H1 (cell line): ENCODE results near the gene SEMA3F. TPM values are rescaled to one million over a fixed set of nuclear protein-coding genes. Genes with fewer than 3 reads are reported as not detected.

Experiments used
- CHD7 ChIP-seq: fragments of 300-600 bp; sonication (generic); IDR thresholded peaks from 2 replicates; pipeline ENCODE4 v1.7.1; 2012; ENCODE audit warnings: low read length, moderate library complexity, mild to moderate bottlenecking, inconsistent platforms; ENCODE audit not compliant: insufficient replicate concordance
- CREB1 ChIP-seq: IDR thresholded peaks from 2 replicates; pipeline ENCODE4 v1.6.1; 2012; ENCODE audit warnings: inconsistent platforms
- EZH2 ChIP-seq: fragments of 200-600 bp; sonication (generic); IDR thresholded peaks from 2 replicates; pipeline ENCODE4 v1.7.1; 2012; ENCODE audit warnings: low read depth, mild to moderate bottlenecking, moderate library complexity, low read length, inconsistent platforms; ENCODE audit not compliant: severe bottlenecking
- GABPA ChIP-seq: IDR thresholded peaks from 2 replicates; pipeline ENCODE4 v1.6.1; 2011; ENCODE audit warnings: mild to moderate bottlenecking, low read length, moderate library complexity, borderline replicate concordance; ENCODE audit not compliant: insufficient read depth
- MAFK ChIP-seq: IDR thresholded peaks from 2 replicates; pipeline ENCODE4 v1.6.1; 2012; ENCODE audit warnings: low read depth, mild to moderate bottlenecking, improper control_type of control experiment, low read length
- RAD21 ChIP-seq, 2 experiments: IDR thresholded peaks in 1 of 2; conservative IDR thresholded peaks in 1 of 2; 2 replicates each; pipeline ENCODE4 v1.6.1; 2011; ENCODE audit warnings: low read depth in 2 of 2, low read length in 2 of 2, improper control_type of control experiment in 1 of 2, inconsistent platforms in 1 of 2, mild to moderate bottlenecking in 1 of 2, moderate library complexity in 1 of 2
- polyA plus RNA-seq, 7 experiments: library from polyadenylated mRNA; depleted of rRNA in 3 of 7; stranded (reverse) in 5 of 7; unstranded in 2 of 7; fragments of >200 nt in 5 of 7; fragments of 200-250 nt in 2 of 7; gene quantifications; 1 replicate in 5 of 7; 2 replicates in 1 of 7; 4 replicates in 1 of 7; pipeline versions ENCODE4 v1.2.1 to v1.2.3, GENCODE V29; 2011 to 2013; ENCODE audit warnings: missing spikeins in 2 of 7, mixed read lengths in 2 of 7
- total RNA-seq: library from RNA; stranded (reverse); fragmentation: NEBNext Ultra II Directional; extraction: Animal tissue kit (Norgen Biotek cat#: 25700); gene quantifications from 2 replicates; pipeline ENCODE4 v1.2.1, GENCODE V29; 2021

Gene SEMA3F
- total and polyA plus RNA-seq, 2 of the 8 experiments (the other 6 are each of a cell fraction or from before 2014, with no cell fraction given), result 20.3 to 37.0 TPM

GRCh38 chr3:50161320-50161719, 6.2 kb downstream of the SEMA3F start (continued):
- TF ChIP-seq RAD21 (IDR thresholded peaks at IDR 0.05 in 1 of 2, conservative IDR thresholded peaks at IDR 0.05 in 1 of 2; ENCODE audit: low read depth in 2 of 2, low read length in 2 of 2) (no peak), MAFK (no peak), CHD7 (no peak), GABPA (no peak), CREB1 (no peak), EZH2 (no peak)
